Measurements from ENCODE around the gene PRKX. TPM values are rescaled to one million over a fixed set of nuclear protein-coding genes. Genes with fewer than 3 reads are reported as not detected.

Gene PRKX
- total and polyA plus RNA-seq, 2 of the 13 experiments (the other 11 are each of a cell fraction or from before 2014, with no cell fraction given), result 0.01 to 0.15 TPM

- H3K4me3 ChIP-seq (replicated peaks in 1 of 3; ENCODE audit: insufficient read depth in 1 of 3, low read depth in 2 of 3, low read length in 3 of 3), result no peak overlapping the region
- H4K20me1 ChIP-seq (ENCODE audit: insufficient read depth, low read length), result no peaks in the 10 kb centered on the region
- no peak for ATAC-seq
- CTCF ChIA-PET (ENCODE audit: low intra/inter-chr PET ratio, low total read pairs), result no interaction called here
- no peaks in the 10 kb centered on the region for H3K79me2 ChIP-seq (ENCODE audit: insufficient read depth, low read length)
- no peak overlapping the region for H3K4me2 ChIP-seq (ENCODE audit: low read depth, low read length)
- intact Hi-C loops (cut with micrococcal nuclease; ENCODE audit: unreplicated experiment) (no loop called here), in situ Hi-C loops (cut with HindIII; ENCODE audit: extremely low pct_ligation_motif_present, low pct_unique_long_range_greater_than_20kb) (no loop called here)
- no peak overlapping the region for H3K27ac ChIP-seq (ENCODE audit: extremely low read length, insufficient read depth, low read length)
- BruUV-seq (replicated peaks), result no TSS peak
- TF ChIP-seq GMEB2 (CRISPR knock-in tag; IDR thresholded peaks at IDR 0.05; ENCODE audit: low read depth), result no peak
- TF ChIP-seq ZNF83 (CRISPR knock-in tag; IDR thresholded peaks at IDR 0.05; ENCODE audit: borderline replicate concordance), result no peak
- no peak for TF ChIP-seq HNF4A (CRISPR knock-in tag; IDR thresholded peaks at IDR 0.05)
- no peak for TF ChIP-seq ATRX (CRISPR knock-in tag; IDR thresholded peaks at IDR 0.05; ENCODE audit: borderline replicate concordance)
- TF ChIP-seq THYN1 (CRISPR knock-in tag; IDR thresholded peaks at IDR 0.05; ENCODE audit: borderline replicate concordance, low read depth), result no peak
- TF ChIP-seq HOXA3 (CRISPR knock-in tag; IDR thresholded peaks at IDR 0.05), result no peak
- TF ChIP-seq ZNF383 (CRISPR knock-in tag; IDR thresholded peaks at IDR 0.05; ENCODE audit: borderline replicate concordance), result no peak
- no peak for TF ChIP-seq E2F5 (CRISPR knock-in tag; conservative IDR thresholded peaks at IDR 0.05)
- TF ChIP-seq ZBTB4 (CRISPR knock-in tag; IDR thresholded peaks at IDR 0.05; ENCODE audit: borderline replicate concordance), result no peak
- TF ChIP-seq ZNF572 (CRISPR knock-in tag; IDR thresholded peaks at IDR 0.05), result no peak
- TF ChIP-seq TEAD2 (CRISPR knock-in tag; IDR thresholded peaks at IDR 0.05), result no peak
- no peak for TF ChIP-seq MTA3 (CRISPR knock-in tag; IDR thresholded peaks at IDR 0.05)
- no peaks in the 10 kb centered on the region for H3K9me3 ChIP-seq (ENCODE audit: low read length)
- WGBS (ENCODE audit: low lambda C conversion rate), result 58% methylated on average over 6 of the region's 6 CpGs
- DNase-seq (ENCODE audit: low spot score), result no peak
- no peaks in the 10 kb centered on the region for H3K36me3 ChIP-seq (replicated peaks in 1 of 2; ENCODE audit: control insufficient read depth in 1 of 2, insufficient read depth in 2 of 2, low read length in 2 of 2)
- no peaks in the 10 kb centered on the region for H3K27me3 ChIP-seq (ENCODE audit: control insufficient read depth in 1 of 2, insufficient read depth in 2 of 2, low read length in 2 of 2)
- POLR2A ChIA-PET, result no interaction called here
- no peaks in the 10 kb centered on the region for H3K4me1 ChIP-seq (ENCODE audit: insufficient read depth, low read length)
- no peak overlapping the region for H3K9ac ChIP-seq (ENCODE audit: insufficient read depth, low read depth, low read length)
- no peak overlapping the region for H2AFZ ChIP-seq (ENCODE audit: low read length)
- no peak for FAIRE-seq
Measured at GRCh38 chrX:3678328-3678727, 35.1 kb downstream of the PRKX start.
